ENCODE measurements around the gene NXF1. TPM values are rescaled to one million over a fixed set of nuclear protein-coding genes. Genes with fewer than 3 reads are reported as not detected.

Gene NXF1
- total RNA-seq, 2 experiments from 2014 or later, result 107 to 111 TPM

GRCh38 chr11:62747475-62748160 lies 57.6 kb downstream of the NXF1 start:
- no peak for DNase-seq
- peaks cover 8% of the 10 kb centered on the region for H3K36me3 Mint-ChIP-seq
- no peaks in the 10 kb centered on the region for H3K27me3 Mint-ChIP-seq
- H3K9me3 Mint-ChIP-seq, result no peaks in the 10 kb centered on the region
- H3K4me1 Mint-ChIP-seq, result peaks cover 14% of the 10 kb centered on the region
- H3K27ac Mint-ChIP-seq, result no peak overlapping the region
- no peak overlapping the region for H3K4me3 Mint-ChIP-seq

Other genes with a start within 250 kb of the NXF1 start
- gene EEF1G, start 231.5 kb downstream of the NXF1 start, total RNA-seq, result 1,000 to 10,000 TPM; 1,924 to 1,929 TPM
- gene TUT1, start 213.9 kb downstream of the NXF1 start, total RNA-seq, result 10 to 100 TPM; 29.1 to 32.2 TPM
- gene MTA2, start 203.6 kb downstream of the NXF1 start, total RNA-seq, result 100 to 1,000 TPM; 196 to 200 TPM
- 100 to 1,000 TPM; 112 to 121 TPM for gene EML3, start 192.7 kb downstream of the NXF1 start, total RNA-seq
- 1 to 10 TPM; 2.0 to 2.8 TPM for gene ROM1, start 192.2 kb downstream of the NXF1 start, total RNA-seq
- gene B3GAT3, start 183.5 kb downstream of the NXF1 start, total RNA-seq, result 10 to 100 TPM; 63.0 to 68.7 TPM
- 100 to 1,000 TPM; 198 to 211 TPM for gene GANAB, start 158.8 kb downstream of the NXF1 start, total RNA-seq
- 10 to 100 TPM; 41.2 TPM for gene INTS5, start 152.1 kb downstream of the NXF1 start, total RNA-seq
- gene C11orf98, start 140.2 kb downstream of the NXF1 start, total RNA-seq, result 100 to 1,000 TPM; 147 to 159 TPM
- gene CSKMT, start 140.1 kb downstream of the NXF1 start, total RNA-seq, result 10 to 100 TPM; 28.7 to 39.7 TPM
- gene UQCC3, start 133.8 kb downstream of the NXF1 start, total RNA-seq, result 1 to 10 TPM; 5.0 to 5.7 TPM
- gene LBHD1, start 133.2 kb downstream of the NXF1 start, total RNA-seq, result 10 to 100 TPM; 22.6 to 26.0 TPM
- 100 to 1,000 TPM; 123 to 124 TPM for gene UBXN1, start 126.4 kb downstream of the NXF1 start, total RNA-seq
- under 1 TPM; 0.16 to 0.21 TPM for gene LRRN4CL, start 115.9 kb downstream of the NXF1 start, total RNA-seq
- gene BSCL2, start 98.0 kb downstream of the NXF1 start, total RNA-seq, result 10 to 100 TPM; 22.7 to 23.7 TPM
- not detected for gene GNG3, start 97.8 kb downstream of the NXF1 start, total RNA-seq
- gene HNRNPUL2, start 78.0 kb downstream of the NXF1 start, total RNA-seq, result 10 to 100 TPM; 54.4 to 56.3 TPM
- gene TTC9C, start 77.0 kb downstream of the NXF1 start, total RNA-seq, result 10 to 100 TPM; 29.3 to 33.4 TPM
- 1 to 10 TPM; 4.8 to 6.3 TPM for gene ZBTB3, start 51.3 kb downstream of the NXF1 start, total RNA-seq
- gene POLR2G, start 43.9 kb downstream of the NXF1 start, total RNA-seq, result 100 to 1,000 TPM; 125 to 131 TPM
- 10 to 100 TPM; 22.0 to 22.1 TPM for gene TAF6L, start 34.0 kb downstream of the NXF1 start, total RNA-seq
- gene TMEM179B, start 18.0 kb downstream of the NXF1 start, total RNA-seq, result 10 to 100 TPM; 30.7 to 34.3 TPM
- gene TMEM223, start 13.4 kb downstream of the NXF1 start, total RNA-seq, result 1 to 10 TPM; 9.4 to 10.0 TPM
- 10 to 100 TPM; 19.5 to 20.4 TPM for gene STX5, start 26.6 kb upstream of the NXF1 start, total RNA-seq
- gene TEX54, start 27.4 kb upstream of the NXF1 start, total RNA-seq, result not detected
- gene WDR74, start 34.1 kb upstream of the NXF1 start, total RNA-seq, result 100 to 1,000 TPM; 139 to 141 TPM
- 100 to 1,000 TPM; 408 to 428 TPM for gene SLC3A2, start 75.5 kb upstream of the NXF1 start, total RNA-seq
- gene CHRM1, start 115.9 kb upstream of the NXF1 start, total RNA-seq, result not detected
- not detected for gene SLC22A6, start 179.5 kb upstream of the NXF1 start, total RNA-seq
- gene SLC22A8, start 210.4 kb upstream of the NXF1 start, total RNA-seq, result not detected

All from activated naive CD8-positive, alpha-beta T cell treated with anti-CD3 and anti-CD28 coated beads for 36 hours (primary cell).